ENCODE results near the gene PEAR1. TPM values are rescaled to one million over a fixed set of nuclear protein-coding genes. Genes with fewer than 3 reads are reported as not detected.

The PEAR1 gene
- total RNA-seq, 1 experiment from 2014 or later, result 0.39 TPM

- Histone ChIP-seq H4K20me1 (ENCODE audit: control insufficient read depth, insufficient read depth, insufficient read length) (no peaks in the 10 kb centered on the region), H3K79me2 (ENCODE audit: insufficient read depth, low read length) (no peaks in the 10 kb centered on the region), H3K4me1 (ENCODE audit: insufficient read depth, low read length) (no peaks in the 10 kb centered on the region), H3K14ac (ENCODE audit: insufficient read depth, low read length) (no peak overlapping the region), H4K8ac (replicated peaks; ENCODE audit: insufficient read length, low read depth, low read length) (no peak overlapping the region), H4K91ac (ENCODE audit: insufficient read length, low read depth, low read length) (no peak overlapping the region), H3K27me3 (ENCODE audit: insufficient read depth, low read length) (no peaks in the 10 kb centered on the region), H3K23me2 (ENCODE audit: insufficient read length, low read depth, low read length, poor library complexity, severe bottlenecking) (no peaks in the 10 kb centered on the region), H3K9ac (ENCODE audit: extremely low read depth, insufficient read length, low read length) (no peak overlapping the region), H3K27ac (ENCODE audit: insufficient read length, low read depth, low read length) (no peak overlapping the region), H2BK5ac (ENCODE audit: insufficient read length, low read length) (no peak overlapping the region), H2AK5ac (ENCODE audit: insufficient read length, low read length) (no peak overlapping the region), H2BK15ac (ENCODE audit: low read depth, low read length) (no peak overlapping the region), H3K18ac (ENCODE audit: insufficient read length, low read depth, low read length) (no peak overlapping the region), H4K5ac (ENCODE audit: insufficient read length, low read depth, low read length) (no peak overlapping the region), H3K9me3 (ENCODE audit: control insufficient read depth, low read depth, low read length) (no peaks in the 10 kb centered on the region), H3K56ac (ENCODE audit: insufficient read length, low read depth, low read length) (no peak overlapping the region), H2AFZ (ENCODE audit: low read length) (no peak overlapping the region), H3K23ac (ENCODE audit: insufficient read length, low read depth, low read length) (no peak overlapping the region), H2BK12ac (ENCODE audit: insufficient read length, low read depth, low read length) (no peak overlapping the region), H3T11ph (ENCODE audit: low read length) (no peak overlapping the region), H2BK120ac (ENCODE audit: low read depth, low read length, poor library complexity, severe bottlenecking) (no peak overlapping the region), H3K4me2 (ENCODE audit: insufficient read depth, insufficient read length, low read length) (no peak overlapping the region), H2BK20ac (ENCODE audit: low read depth, low read length, poor library complexity, severe bottlenecking) (no peak overlapping the region), H3K4ac (ENCODE audit: low read depth, low read length) (no peak overlapping the region), H3K79me1 (ENCODE audit: insufficient read depth, low read depth, low read length, poor library complexity, severe bottlenecking) (no peaks in the 10 kb centered on the region)
- Mint-ChIP-seq H3K4me1 (peaks cover 3 to 4% of the 10 kb centered on the region in 2 experiments; a peak in 3 of 4 replicates), H3K27me3 (ENCODE audit: low read depth) (no peaks in the 10 kb centered on the region; the same call in 1 of the 2 replicates), H3K9me3 (no peaks in the 10 kb centered on the region), H3K27ac (peak overlapping the region in 1 of 3 experiments; percentile 14; a peak in 2 of 7 replicates), H3K4me3 (no peak overlapping the region), H3K36me3 (ENCODE audit: insufficient read depth in 1 of 3, low read depth in 3 of 3) (peaks cover 57 to 96% (median 89%) of the 10 kb centered on the region in 3 experiments)
- no peak for TF ChIP-seq CTCF (conservative IDR thresholded peaks at IDR 0.05)
- no peak for DNase-seq
- no CpG with 5 or more reads among the region's 11 CpGs for WGBS (ENCODE audit: extremely low coverage, insufficient read length, low lambda C conversion rate)
These were observed 52.6 kb downstream of the PEAR1 start for GRCh38 chr1:156945881-156946661.
